Adipose tissue (tissue), 3 donors: ENCODE data around the gene SNTN. TPM values are rescaled to one million over a fixed set of nuclear protein-coding genes. Genes with fewer than 3 reads are reported as not detected.

Experiments
- H3K27ac ChIP-seq: one replicate; pipeline ENCODE4 v1.5.1; 2013; ENCODE audit warnings: low read depth, low read length
- WGBS, 3 donors: extraction: QIAGEN DNeasy Blood & Tissue Kit; methylation state at CpG; one replicate each; pipeline ENCODE4 v1.1.7; 2013; 5-methylcytosine and 5-hydroxymethylcytosine counted together
- polyA plus RNA-seq, 3 donors: library from polyadenylated mRNA; stranded (reverse); fragments of 200-250 nt; gene quantifications; one replicate each; pipeline ENCODE4 v1.2.3, GENCODE V29; 2013
- donor health status: healthy with polysubstance abuse.
- donor health status: Bipolar disorder and iron deficiency.
- donor health status: healthy.

Gene SNTN
- polyA plus RNA-seq, 3 donors, result 0.06 TPM; not detected in 2

GRCh38 chr3:63662011-63662410 lies 9.5 kb downstream of the SNTN start:
- WGBS, 3 donors, result 74 to 89% (median 87%) methylated on average over 4 of the region's 4 CpGs
- no peak overlapping the region for H3K27ac ChIP-seq

- H3K27ac ChIP-seq, result no peak overlapping the region
These were observed 10.0 kb downstream of the SNTN start for GRCh38 chr3:63662500-63662899.

GRCh38 chr3:63670544-63670943 lies 18.1 kb downstream of the SNTN start:
- 91 to 93% (median 93%) methylated on average over 7 of the region's 7 CpGs for WGBS, 3 donors
- H3K27ac ChIP-seq, result no peak overlapping the region

GRCh38 chr3:63673111-63673510 lies 20.6 kb downstream of the SNTN start:
- WGBS, 3 donors, result 90 to 95% (median 93%) methylated on average over 3 of the region's 3 CpGs
- no peak overlapping the region for H3K27ac ChIP-seq

- H3K27ac ChIP-seq, result no peak overlapping the region
- WGBS, 3 donors, result 60 to 78% (median 61%) methylated on average over 2 of the region's 2 CpGs
These were observed 22.1 kb downstream of the SNTN start for GRCh38 chr3:63674586-63674985.

- 83 to 100% (median 92%) methylated on average over 1 of the region's 1 CpG for WGBS, 3 donors
- no peak overlapping the region for H3K27ac ChIP-seq
These were observed 26.7 kb downstream of the SNTN start for GRCh38 chr3:63679186-63679585.

GRCh38 chr3:63684081-63684480 lies 31.6 kb downstream of the SNTN start:
- WGBS, 3 donors, result 56 to 70% (median 69%) methylated on average over 6 of the region's 6 CpGs

GRCh38 chr3:63685340-63685739 lies 32.9 kb downstream of the SNTN start:
- no peak overlapping the region for H3K27ac ChIP-seq
- 89 to 93% (median 92%) methylated on average over 2 of the region's 2 CpGs for WGBS, 3 donors

More at GRCh38 chr3:63684081-63684480, 31.6 kb downstream of the SNTN start:
- H3K27ac ChIP-seq, result no peak overlapping the region

GRCh38 chr3:63687278-63688225 lies 35.1 kb downstream of the SNTN start:
- WGBS, 3 donors, result 80 to 87% (median 82%) methylated on average over 9 of the region's 9 CpGs
- H3K27ac ChIP-seq, result no peak overlapping the region

GRCh38 chr3:63689285-63689684 lies 36.8 kb downstream of the SNTN start:
- 31 to 68% (median 40%) methylated on average over 1 of the region's 1 CpG for WGBS, 3 donors
- H3K27ac ChIP-seq, result no peak overlapping the region

- H3K27ac ChIP-seq, result no peak overlapping the region
These were observed 40.9 kb downstream of the SNTN start for GRCh38 chr3:63693351-63693750.

- 63 to 88% (median 82%) methylated on average over 4 of the region's 4 CpGs for WGBS, 3 donors
- no peak overlapping the region for H3K27ac ChIP-seq
These were observed 52.7 kb downstream of the SNTN start for GRCh38 chr3:63705092-63705645.

- H3K27ac ChIP-seq, result no peak overlapping the region
- 54 to 62% (median 58%) methylated on average over 4 of the region's 4 CpGs for WGBS, 3 donors
These were observed 54.0 kb downstream of the SNTN start for GRCh38 chr3:63706321-63707085.

- no peak overlapping the region for H3K27ac ChIP-seq
- 48 to 78% (median 56%) methylated on average over 1 of the region's 1 CpG for WGBS, 3 donors
These were observed 55.3 kb downstream of the SNTN start for GRCh38 chr3:63707731-63708130.

- 67 to 93% (median 86%) methylated on average over 3 of the region's 3 CpGs for WGBS, 3 donors
- no peak overlapping the region for H3K27ac ChIP-seq
These were observed 57.1 kb downstream of the SNTN start for GRCh38 chr3:63709576-63709975.

Other genes with a start within 250 kb of the SNTN start
- not detected for gene C3orf49, start 166.6 kb downstream of the SNTN start, polyA plus RNA-seq
- gene THOC7, start 211.1 kb downstream of the SNTN start, polyA plus RNA-seq, result 100 to 1,000 TPM in 1 of 3 donors, 10 to 100 TPM in 2; 37.1 to 106 (median 41.8) TPM
- 1 to 10 TPM; 5.2 to 8.4 (median 5.5) TPM for gene ATXN7, start 211.2 kb downstream of the SNTN start, polyA plus RNA-seq